Ishikawa (cell line): ENCODE data around the gene WWTR1.

Experiments used
- CEBPB ChIP-seq: IDR thresholded peaks from 2 replicates; pipeline ENCODE4 v1.6.1; 2012
- CREB1 ChIP-seq: IDR thresholded peaks from 2 replicates; pipeline ENCODE4 v1.6.1; 2012; ENCODE audit warnings: low read depth
- EGR1 ChIP-seq: IDR thresholded peaks from 2 replicates; pipeline ENCODE4 v1.6.1; 2012
- EP300 ChIP-seq: IDR thresholded peaks from 2 replicates; pipeline ENCODE4 v1.6.1; 2012; ENCODE audit warnings: borderline replicate concordance
- FOXM1 ChIP-seq: IDR thresholded peaks from 2 replicates; pipeline ENCODE4 v1.6.1; 2012; ENCODE audit warnings: low read depth, borderline replicate concordance
- NFIC ChIP-seq: IDR thresholded peaks from 2 replicates; pipeline ENCODE4 v1.6.1; 2012
- RAD21 ChIP-seq: IDR thresholded peaks from 2 replicates; pipeline ENCODE4 v1.6.1; 2012; ENCODE audit warnings: low read depth
- TAF1 ChIP-seq: IDR thresholded peaks from 2 replicates; pipeline ENCODE4 v1.6.1; 2012; ENCODE audit warnings: low read depth, mild to moderate bottlenecking
- TCF12 ChIP-seq: IDR thresholded peaks from 2 replicates; pipeline ENCODE4 v1.6.1; 2012; ENCODE audit warnings: low read depth
- TEAD4 ChIP-seq: IDR thresholded peaks from 2 replicates; pipeline ENCODE4 v1.6.1; 2012
- YY1 ChIP-seq: IDR thresholded peaks from 2 replicates; pipeline ENCODE4 v1.6.1; 2012; ENCODE audit warnings: low read depth
- ZBTB7A ChIP-seq: IDR thresholded peaks from 2 replicates; pipeline ENCODE4 v1.6.1; 2012; ENCODE audit warnings: low read depth
- TF ChIP-seq, protein P1 (sequence below): IDR thresholded peaks from 2 replicates; pipeline ENCODE4 v1.6.1; 2012
- TF ChIP-seq, protein P2 (sequence below): IDR thresholded peaks from 2 replicates; pipeline ENCODE4 v1.6.1; 2012; ENCODE audit warnings: low read depth, mild to moderate bottlenecking
- TF ChIP-seq, protein P3 (sequence below): IDR thresholded peaks from 2 replicates; pipeline ENCODE4 v1.6.1; 2012

The WWTR1 gene

DNA sequence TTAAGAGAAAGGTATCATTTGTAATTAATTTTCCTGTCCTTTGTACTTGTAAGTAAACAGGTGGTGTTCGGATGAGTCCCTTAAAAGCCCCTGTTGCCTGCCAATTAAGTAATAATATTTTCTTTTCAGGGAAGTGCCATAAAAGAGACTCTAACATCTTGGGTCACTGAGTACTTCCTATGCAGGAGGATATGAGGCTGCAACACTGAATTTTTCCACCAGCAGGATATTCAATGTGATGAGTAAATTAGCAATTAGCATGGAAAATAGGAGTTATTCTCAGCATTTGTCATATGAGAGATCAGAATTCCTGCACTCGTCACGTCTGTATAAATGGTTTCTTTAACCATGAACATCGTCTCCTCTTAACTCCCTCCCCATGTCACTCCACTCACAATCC lies 45.4 kb downstream of the WWTR1 start:
- no peak for TF ChIP-seq TEAD4
- no peak for TF ChIP-seq CEBPB
- TF ChIP-seq NFIC = no peak
- TF ChIP-seq, protein P1, sequence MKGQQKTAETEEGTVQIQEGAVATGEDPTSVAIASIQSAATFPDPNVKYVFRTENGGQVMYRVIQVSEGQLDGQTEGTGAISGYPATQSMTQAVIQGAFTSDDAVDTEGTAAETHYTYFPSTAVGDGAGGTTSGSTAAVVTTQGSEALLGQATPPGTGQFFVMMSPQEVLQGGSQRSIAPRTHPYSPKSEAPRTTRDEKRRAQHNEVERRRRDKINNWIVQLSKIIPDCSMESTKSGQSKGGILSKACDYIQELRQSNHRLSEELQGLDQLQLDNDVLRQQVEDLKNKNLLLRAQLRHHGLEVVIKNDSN = no peak
- TF ChIP-seq EP300 = no peak
- no peak for TF ChIP-seq EGR1
- TF ChIP-seq TCF12 = no peak
- TF ChIP-seq CREB1 = no peak
- no peak for TF ChIP-seq TAF1
- no peak for TF ChIP-seq ZBTB7A
- no peak for TF ChIP-seq RAD21

DNA sequence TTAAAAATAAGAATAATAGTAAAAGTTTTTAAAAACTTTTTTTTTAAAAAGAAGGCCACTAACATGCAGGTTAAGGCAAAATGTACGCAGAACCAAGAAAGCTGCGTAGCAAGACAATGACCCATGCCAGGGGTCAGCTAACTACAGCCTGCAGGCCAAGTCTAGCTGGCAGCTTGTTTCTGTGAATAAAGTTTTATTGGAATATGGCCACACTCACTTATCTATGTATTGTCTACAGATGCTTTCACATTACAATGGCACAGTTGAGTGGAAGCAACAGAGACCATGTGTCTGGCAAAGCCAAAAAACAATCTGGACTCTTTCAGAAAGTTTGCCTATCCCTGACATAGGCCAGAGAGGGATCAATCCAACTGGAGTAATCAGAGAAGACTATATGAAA lies 46.7 kb downstream of the WWTR1 start:
- no peak for TF ChIP-seq RAD21
- TF ChIP-seq ZBTB7A = no peak
- no peak for TF ChIP-seq TCF12
- no peak for TF ChIP-seq FOXM1
- no peak for TF ChIP-seq NFIC
- TF ChIP-seq, protein P2, sequence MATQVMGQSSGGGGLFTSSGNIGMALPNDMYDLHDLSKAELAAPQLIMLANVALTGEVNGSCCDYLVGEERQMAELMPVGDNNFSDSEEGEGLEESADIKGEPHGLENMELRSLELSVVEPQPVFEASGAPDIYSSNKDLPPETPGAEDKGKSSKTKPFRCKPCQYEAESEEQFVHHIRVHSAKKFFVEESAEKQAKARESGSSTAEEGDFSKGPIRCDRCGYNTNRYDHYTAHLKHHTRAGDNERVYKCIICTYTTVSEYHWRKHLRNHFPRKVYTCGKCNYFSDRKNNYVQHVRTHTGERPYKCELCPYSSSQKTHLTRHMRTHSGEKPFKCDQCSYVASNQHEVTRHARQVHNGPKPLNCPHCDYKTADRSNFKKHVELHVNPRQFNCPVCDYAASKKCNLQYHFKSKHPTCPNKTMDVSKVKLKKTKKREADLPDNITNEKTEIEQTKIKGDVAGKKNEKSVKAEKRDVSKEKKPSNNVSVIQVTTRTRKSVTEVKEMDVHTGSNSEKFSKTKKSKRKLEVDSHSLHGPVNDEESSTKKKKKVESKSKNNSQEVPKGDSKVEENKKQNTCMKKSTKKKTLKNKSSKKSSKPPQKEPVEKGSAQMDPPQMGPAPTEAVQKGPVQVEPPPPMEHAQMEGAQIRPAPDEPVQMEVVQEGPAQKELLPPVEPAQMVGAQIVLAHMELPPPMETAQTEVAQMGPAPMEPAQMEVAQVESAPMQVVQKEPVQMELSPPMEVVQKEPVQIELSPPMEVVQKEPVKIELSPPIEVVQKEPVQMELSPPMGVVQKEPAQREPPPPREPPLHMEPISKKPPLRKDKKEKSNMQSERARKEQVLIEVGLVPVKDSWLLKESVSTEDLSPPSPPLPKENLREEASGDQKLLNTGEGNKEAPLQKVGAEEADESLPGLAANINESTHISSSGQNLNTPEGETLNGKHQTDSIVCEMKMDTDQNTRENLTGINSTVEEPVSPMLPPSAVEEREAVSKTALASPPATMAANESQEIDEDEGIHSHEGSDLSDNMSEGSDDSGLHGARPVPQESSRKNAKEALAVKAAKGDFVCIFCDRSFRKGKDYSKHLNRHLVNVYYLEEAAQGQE = no peak
- no peak for TF ChIP-seq EGR1
- no peak for TF ChIP-seq YY1
- TF ChIP-seq CREB1 = no peak
- no peak for TF ChIP-seq TAF1
- TF ChIP-seq, protein P3, sequence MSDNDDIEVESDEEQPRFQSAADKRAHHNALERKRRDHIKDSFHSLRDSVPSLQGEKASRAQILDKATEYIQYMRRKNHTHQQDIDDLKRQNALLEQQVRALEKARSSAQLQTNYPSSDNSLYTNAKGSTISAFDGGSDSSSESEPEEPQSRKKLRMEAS = no peak
- TF ChIP-seq, protein P1 = no peak
- no peak for TF ChIP-seq CEBPB
- no peak for TF ChIP-seq TEAD4
- TF ChIP-seq EP300 = no peak

DNA sequence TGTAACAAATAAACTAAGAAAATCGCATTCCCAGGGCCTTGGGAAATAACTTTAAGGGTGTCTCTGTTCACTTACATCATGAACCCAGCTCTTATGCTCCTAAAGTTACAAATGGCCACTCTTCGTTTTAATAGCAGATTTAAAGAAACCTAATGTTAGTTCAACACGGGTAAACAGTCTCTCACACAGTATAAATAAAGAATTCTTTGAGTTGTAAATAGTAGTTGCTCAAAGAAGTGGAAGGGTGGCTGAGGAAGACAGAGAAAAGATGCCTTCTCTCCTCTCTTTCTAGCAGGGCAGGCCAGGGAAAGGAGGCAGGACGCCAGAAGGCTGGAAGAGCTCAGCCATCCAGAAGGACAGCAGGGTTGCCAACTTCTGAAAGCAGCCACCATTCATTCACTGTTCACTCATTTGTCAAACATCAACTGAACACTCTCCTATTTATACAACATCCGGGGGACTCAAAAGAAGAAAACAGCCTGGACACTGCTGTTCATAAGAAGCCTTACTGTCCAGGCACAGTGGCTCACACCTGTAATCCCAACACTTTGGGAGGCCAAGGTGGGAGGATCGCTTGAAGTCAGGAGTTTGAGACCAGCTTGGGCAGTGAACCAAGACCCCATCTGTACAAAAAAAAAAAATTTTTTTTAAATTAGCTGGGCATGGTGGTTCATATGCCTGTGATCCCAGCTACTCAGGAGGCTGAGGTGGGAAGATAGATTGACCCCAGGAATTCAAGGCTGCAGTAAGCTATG lies 47.3 kb downstream of the WWTR1 start:
- TF ChIP-seq FOXM1 = no peak
- TF ChIP-seq, protein P3 = no peak
- TF ChIP-seq TEAD4 = no peak
- no peak for TF ChIP-seq CEBPB
- TF ChIP-seq, protein P1 = no peak
- no peak for TF ChIP-seq EP300
- TF ChIP-seq TCF12 = no peak
- no peak for TF ChIP-seq EGR1
- TF ChIP-seq NFIC = no peak
- no peak for TF ChIP-seq TAF1
- no peak for TF ChIP-seq RAD21
- TF ChIP-seq CREB1 = no peak
- TF ChIP-seq, protein P2 = no peak
- no peak for TF ChIP-seq ZBTB7A
- no peak for TF ChIP-seq YY1

DNA sequence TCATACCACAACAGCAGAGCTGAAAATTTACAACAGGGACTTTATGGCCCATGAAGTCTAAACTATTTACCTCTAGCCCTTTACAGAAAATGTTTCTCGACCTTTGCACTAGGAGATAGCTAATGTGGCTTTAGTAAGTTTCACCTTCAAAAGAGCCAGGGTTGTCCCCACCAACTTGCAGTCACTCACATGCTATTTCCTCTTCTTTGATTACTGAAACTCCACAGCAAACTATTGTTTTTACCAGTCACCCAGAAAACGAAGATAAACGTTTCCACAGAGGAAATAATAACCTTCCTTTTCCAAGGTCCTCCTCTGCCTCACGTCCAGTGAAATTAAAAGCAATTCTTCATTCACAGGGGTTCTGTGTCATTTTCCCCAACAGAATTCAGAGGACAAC lies 48.2 kb downstream of the WWTR1 start:
- no peak for TF ChIP-seq CEBPB
- no peak for TF ChIP-seq FOXM1
- TF ChIP-seq, protein P1 = no peak
- TF ChIP-seq, protein P2 = no peak
- TF ChIP-seq, protein P3 = no peak
- TF ChIP-seq EGR1 = no peak
- TF ChIP-seq EP300 = no peak
- no peak for TF ChIP-seq NFIC
- no peak for TF ChIP-seq ZBTB7A
- no peak for TF ChIP-seq YY1
- no peak for TF ChIP-seq CREB1
- no peak for TF ChIP-seq TAF1
- TF ChIP-seq TCF12 = no peak
- no peak for TF ChIP-seq TEAD4
